Keratinocyte (primary cell): ENCODE measurements around the gene RAB3IL1.

Source experiments
- CTCF ChIP-seq, 3 experiments: IDR thresholded peaks in 1 of 3; conservative IDR thresholded peaks in 1 of 3; optimal IDR thresholded peaks in 1 of 3; 2 replicates in 2 of 3; 3 replicates in 1 of 3; pipeline versions ENCODE3 to v1.5.1; 2011; ENCODE audit warnings: low read length in 3 of 3, mild to moderate bottlenecking in 3 of 3, moderate library complexity in 2 of 3, control low read depth in 1 of 3, inconsistent platforms in 1 of 3; ENCODE audit not compliant: insufficient read depth in 2 of 3; ENCODE audit errors: extremely low read depth in 1 of 3
- EZH2 ChIP-seq: IDR thresholded peaks from one replicate; pipeline ENCODE4 v1.6.1; 2012; ENCODE audit warnings: inconsistent platforms, mild to moderate bottlenecking, low read length, moderate library complexity

- TF ChIP-seq CTCF (optimal IDR thresholded peaks at IDR 0.05 in 1 of 3, IDR thresholded peaks at IDR 0.05 in 1 of 3, conservative IDR thresholded peaks at IDR 0.05 in 1 of 3; ENCODE audit: extremely low read depth in 1 of 3, insufficient read depth in 2 of 3, low read length in 3 of 3), result no peak
- TF ChIP-seq EZH2, result no peak
Measured at GRCh38 chr11:61861634-61862033, 55.7 kb downstream of the RAB3IL1 start.
